H1 (cell line): ENCODE results near the gene TMEM131L. TPM values are rescaled to one million over a fixed set of nuclear protein-coding genes. Genes with fewer than 3 reads are reported as not detected.

Source experiments
- CTCF ChIA-PET: fragments of 300-600 bp; sonication (Branson Sonifier 250); formaldehyde crosslinking; loops from one replicate; lab custom pipeline; 2021; ENCODE audit not compliant: partially characterized antibody; lab: Charles Lee
- POLR2A ChIA-PET: fragments of 300-600 bp; sonication (Branson Sonifier 250); formaldehyde crosslinking; loops from one replicate; lab custom pipeline; 2021; ENCODE audit warnings: inconsistent platforms; ENCODE audit not compliant: partially characterized antibody; lab: Charles Lee
- DNase-seq, 2 experiments: peaks; one replicate each; pipeline versions ENCODE4 v3.0.0 to v3.0.0-alpha.2; 2010 to 2022; ENCODE audit warnings: low spot score in 2 of 2, low read depth in 1 of 2, mixed read lengths in 1 of 2
- FAIRE-seq: peaks from 2 replicates; lab custom pipeline; 2011; peaks lifted over from hg19 to GRCh38; lab: Jason Lieb, UNC
- H2AFZ ChIP-seq: 2 replicates; pipeline ENCODE4 v1.8.1; 2012; ENCODE audit warnings: low read length, inconsistent platforms
- H2AK5ac ChIP-seq: 2 replicates; pipeline ENCODE4 v1.6.1; 2013; ENCODE audit warnings: low read depth, low read length
- H2BK120ac ChIP-seq: replicated peaks from 2 replicates; pipeline ENCODE3; 2013; ENCODE audit warnings: low read depth, low read length, inconsistent platforms
- H2BK12ac ChIP-seq: 2 replicates; pipeline ENCODE4 v1.6.1; 2013; ENCODE audit warnings: low read depth, low read length
- H2BK15ac ChIP-seq: 2 replicates; pipeline ENCODE4 v1.6.1; 2013; ENCODE audit warnings: low read length
- H2BK20ac ChIP-seq: 2 replicates; pipeline ENCODE4 v1.6.1; 2013; ENCODE audit warnings: low read length
- H2BK5ac ChIP-seq: 2 replicates; pipeline ENCODE4 v1.6.1; 2013; ENCODE audit warnings: low read depth, low read length
- H3K14ac ChIP-seq: 2 replicates; pipeline ENCODE4 v1.6.1; 2013; ENCODE audit warnings: inconsistent platforms; ENCODE audit not compliant: insufficient read length
- H3K18ac ChIP-seq: 2 replicates; pipeline ENCODE4 v1.6.1; 2013; ENCODE audit warnings: low read length; ENCODE audit errors: extremely low read depth
- H3K23ac ChIP-seq: 2 replicates; pipeline ENCODE4 v1.6.1; 2013; ENCODE audit warnings: inconsistent platforms; ENCODE audit not compliant: insufficient read length
- H3K23me2 ChIP-seq: 2 replicates; pipeline ENCODE4 v1.6.1; 2013; ENCODE audit warnings: low read depth, low read length
- H3K27ac ChIP-seq: 2 replicates; pipeline ENCODE4 v1.6.1; 2011; ENCODE audit warnings: low read depth, low read length, inconsistent platforms
- H3K27me3 ChIP-seq, 4 experiments: replicated peaks in 1 of 4; 1 replicate in 1 of 4; 2 replicates in 3 of 4; pipeline versions ENCODE4 v1.6.1 to v1.8.1; 2011 to 2013; ENCODE audit warnings: low read length in 3 of 4, mild to moderate bottlenecking in 3 of 4, inconsistent platforms in 2 of 4, mixed read lengths in 2 of 4, moderate library complexity in 1 of 4; ENCODE audit not compliant: control insufficient read depth in 3 of 4, insufficient read depth in 3 of 4; ENCODE audit errors: extremely low read depth in 1 of 4
- H3K36me3 ChIP-seq, 4 experiments: 2 replicates each; pipeline versions ENCODE4 v1.6.1 to v1.8.1; 2011 to 2013; ENCODE audit warnings: mild to moderate bottlenecking in 4 of 4, low read length in 3 of 4, moderate library complexity in 2 of 4, control low read depth in 1 of 4, inconsistent platforms in 1 of 4; ENCODE audit not compliant: insufficient read depth in 4 of 4, control insufficient read depth in 2 of 4
- H3K4ac ChIP-seq: replicated peaks from 2 replicates; pipeline ENCODE3; 2013; ENCODE audit warnings: low read length, low read depth, mixed read lengths, inconsistent platforms; ENCODE audit not compliant: insufficient read length
- H3K4me1 ChIP-seq, 4 experiments: replicated peaks in 1 of 4; 1 replicate in 1 of 4; 2 replicates in 3 of 4; pipeline versions ENCODE4 v1.6.1 to v1.8.1; 2011 to 2013; ENCODE audit warnings: low read length in 3 of 4, inconsistent platforms in 2 of 4, mixed read lengths in 1 of 4; ENCODE audit not compliant: insufficient read depth in 4 of 4, control insufficient read depth in 3 of 4
- H3K4me2 ChIP-seq, 2 experiments: 2 replicates each; pipeline versions ENCODE4 v1.6.1 to v1.8.1; 2011 to 2013; ENCODE audit warnings: low read depth in 2 of 2, low read length in 2 of 2, control low read depth in 1 of 2, inconsistent platforms in 1 of 2, mild to moderate bottlenecking in 1 of 2; ENCODE audit not compliant: insufficient read depth in 1 of 2
- H3K4me3 ChIP-seq, 4 experiments: fragments of 200-600, 300-600 bp in 1 of 4; sonication (generic), shearing (Covaris generic), sonication (Bioruptor Twin) in 1 of 4; 2 replicates each; pipeline versions ENCODE4 v1.5.1 to v1.8.1; 2011 to 2016; ENCODE audit warnings: low read length in 4 of 4, low read depth in 3 of 4, control low read depth in 2 of 4, inconsistent platforms in 2 of 4, mild to moderate bottlenecking in 2 of 4, mixed read lengths in 1 of 4, moderate library complexity in 1 of 4; ENCODE audit not compliant: insufficient read depth in 2 of 4; ENCODE audit errors: extremely low read depth in 1 of 4
- H3K56ac ChIP-seq: replicated peaks from 2 replicates; pipeline ENCODE3; 2013; ENCODE audit warnings: low read depth, mild to moderate bottlenecking, mixed read lengths, low read length, inconsistent platforms; ENCODE audit not compliant: insufficient read length
- H3K79me1 ChIP-seq: 2 replicates; pipeline ENCODE4 v1.6.1; 2013; ENCODE audit warnings: low read depth, low read length, control low read depth
- H3K79me2 ChIP-seq, 2 experiments: 2 replicates each; pipeline versions ENCODE4 v1.6.1 to v1.8.1; 2012 to 2013; ENCODE audit warnings: low read length in 2 of 2, mild to moderate bottlenecking in 2 of 2, inconsistent platforms in 1 of 2; ENCODE audit not compliant: insufficient read depth in 2 of 2, control insufficient read depth in 1 of 2
- H3K9ac ChIP-seq, 4 experiments: replicated peaks in 1 of 4; 1 replicate in 1 of 4; 2 replicates in 3 of 4; pipeline versions ENCODE4 v1.6.1 to v1.8.1; 2011 to 2013; ENCODE audit warnings: low read depth in 3 of 4, low read length in 3 of 4, control low read depth in 2 of 4, mild to moderate bottlenecking in 2 of 4, moderate library complexity in 2 of 4, inconsistent platforms in 1 of 4; ENCODE audit errors: extremely low read depth in 1 of 4
- H3K9me3 ChIP-seq, 2 experiments: 2 replicates each; pipeline versions ENCODE4 v1.6.1 to v1.8.1; 2012 to 2013; ENCODE audit warnings: mild to moderate bottlenecking in 2 of 2, moderate library complexity in 2 of 2, control low read depth in 1 of 2, inconsistent platforms in 1 of 2, low read depth in 1 of 2, low read length in 1 of 2, mixed read lengths in 1 of 2; ENCODE audit not compliant: insufficient read depth in 2 of 2
- H4K20me1 ChIP-seq, 2 experiments: replicated peaks in 1 of 2; 2 replicates each; pipeline versions ENCODE3 to v1.8.1; 2011 to 2013; ENCODE audit warnings: inconsistent platforms in 2 of 2, low read length in 2 of 2, mild to moderate bottlenecking in 1 of 2; ENCODE audit not compliant: insufficient read depth in 2 of 2, control insufficient read depth in 1 of 2
- H4K5ac ChIP-seq: 2 replicates; pipeline ENCODE4 v1.6.1; 2013; ENCODE audit warnings: low read length, low read depth, mixed read lengths, inconsistent platforms; ENCODE audit not compliant: insufficient read length
- H4K8ac ChIP-seq: 2 replicates; pipeline ENCODE4 v1.8.0; 2013; ENCODE audit warnings: mild to moderate bottlenecking, moderate library complexity, low read length, inconsistent platforms; ENCODE audit not compliant: insufficient read depth; ENCODE audit errors: extremely low read depth
- H4K91ac ChIP-seq: replicated peaks from 2 replicates; pipeline ENCODE3; 2013; ENCODE audit warnings: low read length, mixed read lengths, inconsistent platforms; ENCODE audit not compliant: insufficient read length
- BACH1 ChIP-seq: IDR thresholded peaks from 2 replicates; pipeline ENCODE4 v1.6.1; 2012; ENCODE audit warnings: low read length, improper control_type of control experiment
- CHD2 ChIP-seq: IDR thresholded peaks from 2 replicates; pipeline ENCODE4 v1.6.1; 2012; ENCODE audit warnings: low read length, improper control_type of control experiment
- FOSL1 ChIP-seq: IDR thresholded peaks from 2 replicates; pipeline ENCODE4 v1.6.1; 2011; ENCODE audit warnings: mild to moderate bottlenecking, low read depth, low read length, moderate library complexity; ENCODE audit not compliant: insufficient read depth
- KDM4A ChIP-seq: IDR thresholded peaks from one replicate; pipeline ENCODE4 v1.7.1; 2012; ENCODE audit warnings: low read depth, mild to moderate bottlenecking, moderate library complexity, low read length, inconsistent platforms; ENCODE audit not compliant: severe bottlenecking
- NANOG ChIP-seq: IDR thresholded peaks from 2 replicates; pipeline ENCODE4 v1.6.1; 2011; ENCODE audit warnings: low read length, low read depth, mild to moderate bottlenecking, inconsistent platforms; ENCODE audit not compliant: insufficient read depth, poor library complexity, severe bottlenecking
- RAD21 ChIP-seq, 2 experiments: IDR thresholded peaks in 1 of 2; conservative IDR thresholded peaks in 1 of 2; 2 replicates each; pipeline ENCODE4 v1.6.1; 2011; ENCODE audit warnings: low read depth in 2 of 2, low read length in 2 of 2, improper control_type of control experiment in 1 of 2, inconsistent platforms in 1 of 2, mild to moderate bottlenecking in 1 of 2, moderate library complexity in 1 of 2
- RNF2 ChIP-seq: fragments of 200-900, 300-1000 bp; sonication (generic); IDR thresholded peaks from 2 replicates; pipeline ENCODE4 v1.7.1; 2016; ENCODE audit warnings: borderline replicate concordance, low read depth, mild to moderate bottlenecking, antibody characterized with exemption, low read length; ENCODE audit not compliant: poor library complexity, severe bottlenecking; ENCODE audit errors: missing control alignments
- SP2 ChIP-seq: IDR thresholded peaks from 2 replicates; pipeline ENCODE4 v1.6.1; 2012; ENCODE audit warnings: mild to moderate bottlenecking, low read length, inconsistent platforms
- TAF1 ChIP-seq: IDR thresholded peaks from 2 replicates; pipeline ENCODE4 v1.6.1; 2011; ENCODE audit warnings: mild to moderate bottlenecking, low read depth, low read length
- ZNF274 ChIP-seq: IDR thresholded peaks from 2 replicates; pipeline ENCODE4 v1.7.0; 2012; ENCODE audit warnings: low read length, borderline replicate concordance; ENCODE audit errors: extremely low read depth
- WGBS, 2 experiments: shearing (Covaris generic) in 1 of 2; methylation state at CpG; one replicate each; pipeline versions ENCODE4 v1.1.6 to v1.1.7; 2013 to 2015; ENCODE audit warnings: low lambda C conversion rate in 2 of 2, mixed read lengths in 2 of 2, inconsistent platforms in 1 of 2, low coverage in 1 of 2, missing lambda C conversion rate in 1 of 2; ENCODE audit not compliant: insufficient replicate concordance in 2 of 2, insufficient coverage in 1 of 2, insufficient read length in 1 of 2; ENCODE audit errors: extremely low coverage in 1 of 2, missing lambda C conversion rate in 1 of 2; 5-methylcytosine and 5-hydroxymethylcytosine counted together
- polyA plus RNA-seq, 7 experiments: library from polyadenylated mRNA; depleted of rRNA in 3 of 7; stranded (reverse) in 5 of 7; unstranded in 2 of 7; fragments of >200 nt in 5 of 7; fragments of 200-250 nt in 2 of 7; gene quantifications; 1 replicate in 5 of 7; 2 replicates in 1 of 7; 4 replicates in 1 of 7; pipeline versions ENCODE4 v1.2.1 to v1.2.3, GENCODE V29; 2011 to 2013; ENCODE audit warnings: missing spikeins in 2 of 7, mixed read lengths in 2 of 7
- total RNA-seq: library from RNA; stranded (reverse); fragmentation: NEBNext Ultra II Directional; extraction: Animal tissue kit (Norgen Biotek cat#: 25700); gene quantifications from 2 replicates; pipeline ENCODE4 v1.2.1, GENCODE V29; 2021
- TF ChIP-seq, protein P1 (sequence below): IDR thresholded peaks from 2 replicates; pipeline ENCODE4 v1.6.1; 2011; ENCODE audit warnings: low read depth, mild to moderate bottlenecking, low read length; ENCODE audit not compliant: insufficient read depth

Gene TMEM131L
- total and polyA plus RNA-seq, 2 of the 8 experiments (the other 6 are each of a cell fraction or from before 2014, with no cell fraction given), result 14.3 to 26.1 TPM

DNA sequence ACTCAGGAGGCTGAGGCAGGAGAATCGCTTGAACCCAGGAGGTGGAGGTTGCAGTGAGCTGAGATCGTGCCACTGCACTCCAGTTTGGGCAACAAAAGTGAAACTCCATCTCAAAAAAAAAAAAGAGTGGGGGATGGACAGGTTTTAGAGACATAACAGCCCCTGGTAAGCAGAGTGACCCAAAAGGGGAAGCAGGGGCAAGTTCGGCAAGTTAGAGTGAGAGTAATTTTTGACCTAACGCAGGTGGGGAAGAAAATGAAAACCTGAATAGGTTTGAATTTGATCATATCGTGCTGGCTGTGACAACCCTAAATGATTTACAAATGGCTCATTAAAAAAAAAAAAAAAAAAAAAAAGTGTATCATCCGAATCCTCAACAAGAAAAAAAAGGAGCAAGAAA is 25.7 kb upstream of the TMEM131L start:
- Histone ChIP-seq H3K4me1 (no peaks in the 10 kb centered on the region), H3K4ac (no peak overlapping the region), H2BK12ac (no peak overlapping the region), H3K9me3 (no peaks in the 10 kb centered on the region), H4K8ac (no peak overlapping the region), H3K27ac (no peak overlapping the region), H2BK15ac (no peak overlapping the region), H2AFZ (no peak overlapping the region), H2BK20ac (no peak overlapping the region), H3K14ac (no peak overlapping the region), H3K56ac (no peak overlapping the region), H2BK5ac (no peak overlapping the region), H3K23ac (no peak overlapping the region), H3K9ac (no peak overlapping the region), H3K4me2 (no peak overlapping the region), H3K4me3 (no peak overlapping the region), H3K79me1 (no peaks in the 10 kb centered on the region), H3K27me3 (no peaks in the 10 kb centered on the region), H2AK5ac (no peak overlapping the region), H4K5ac (no peak overlapping the region), H2BK120ac (no peak overlapping the region), H3K18ac (no peak overlapping the region), H4K20me1 (no peaks in the 10 kb centered on the region), H3K79me2 (no peaks in the 10 kb centered on the region), H4K91ac (no peak overlapping the region), H3K23me2 (no peaks in the 10 kb centered on the region), H3K36me3 (no peaks in the 10 kb centered on the region)
- POLR2A ChIA-PET, result no interaction called here
- WGBS, 2 experiments, result 91% methylated on average over 4 of the region's 6 CpGs; no CpG with 5 or more reads in 1 of the 2 experiments
- DNase-seq (no peak), FAIRE-seq (no peak)
- CTCF ChIA-PET, result no interaction called here
- TF ChIP-seq, protein P1, sequence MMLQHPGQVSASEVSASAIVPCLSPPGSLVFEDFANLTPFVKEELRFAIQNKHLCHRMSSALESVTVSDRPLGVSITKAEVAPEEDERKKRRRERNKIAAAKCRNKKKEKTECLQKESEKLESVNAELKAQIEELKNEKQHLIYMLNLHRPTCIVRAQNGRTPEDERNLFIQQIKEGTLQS, result no peak
- TF ChIP-seq SP2 (no peak), NANOG (no peak), CHD2 (no peak), ZNF274 (no peak), RNF2 (no peak), RAD21 (IDR thresholded peaks at IDR 0.05 in 1 of 2, conservative IDR thresholded peaks at IDR 0.05 in 1 of 2; ENCODE audit: low read depth in 2 of 2, low read length in 2 of 2) (no peak), KDM4A (no peak), BACH1 (no peak), FOSL1 (no peak), TAF1 (no peak)
